WTC11 (cell line): ENCODE data around the gene PBX4. TPM values are rescaled to one million over a fixed set of nuclear protein-coding genes. Genes with fewer than 3 reads are reported as not detected.

Experiments
- ATAC-seq: fragments of 200-7000 bp; cut with Tn5 transposase; 2 replicates; pipeline ENCODE4 v1.10.0; 2021; ENCODE audit warnings: mild to moderate bottlenecking, moderate library complexity
- CTCF ChIA-PET: fragments of 300-600 bp; sonication (Branson Sonifier 250); formaldehyde crosslinking; loops from one replicate; lab custom pipeline; 2021; ENCODE audit warnings: antibody characterized with exemption; lab: Charles Lee
- POLR2A ChIA-PET: fragments of 350-600 bp; sonication (Branson Sonifier 250); formaldehyde crosslinking; loops from one replicate; lab custom pipeline; 2021; ENCODE audit warnings: antibody characterized with exemption; lab: Charles Lee
- DNase-seq: peaks from one replicate; pipeline ENCODE4 v3.0.0; 2021; ENCODE audit warnings: low spot score
- H3K27ac Mint-ChIP-seq: 2 replicates; pipeline ENCODE4 v1.8.0; 2021; ENCODE audit warnings: mixed read lengths
- H3K27me3 Mint-ChIP-seq: 2 replicates; pipeline ENCODE4 v1.8.0; 2021; ENCODE audit warnings: low read depth, mild to moderate bottlenecking, moderate library complexity, mixed read lengths
- H3K36me3 Mint-ChIP-seq: 2 replicates; pipeline ENCODE4 v1.8.0; 2021; ENCODE audit warnings: mixed read lengths
- H3K4me1 Mint-ChIP-seq: 2 replicates; pipeline ENCODE4 v1.8.0; 2022; ENCODE audit warnings: mixed read lengths
- H3K4me3 Mint-ChIP-seq: 2 replicates; pipeline ENCODE4 v1.8.0; 2021; ENCODE audit warnings: mild to moderate bottlenecking, moderate library complexity, mixed read lengths
- H3K9me3 Mint-ChIP-seq: 2 replicates; pipeline ENCODE4 v1.8.0; 2021; ENCODE audit warnings: mixed read lengths
- AR ChIP-seq: fragments of 250-450 bp; sonication (Bioruptor Pico); IDR thresholded peaks from 2 replicates; pipeline ENCODE4 v1.9.0; 2021; ENCODE audit warnings: mild to moderate bottlenecking
- CTCF ChIP-seq: fragments of 200-600 bp; IDR thresholded peaks from 2 replicates; pipeline ENCODE4 v1.8.0; 2022; ENCODE audit warnings: antibody characterized with exemption
- HMGA2 ChIP-seq: fragments of 250-450 bp; sonication (Bioruptor Pico); IDR thresholded peaks from 2 replicates; pipeline ENCODE4 v1.4.0; 2021; ENCODE audit warnings: mild to moderate bottlenecking, moderate library complexity
- JUN ChIP-seq: sonication (generic); formaldehyde crosslinking; IDR thresholded peaks from 2 replicates; pipeline ENCODE4 v1.8.0; 2023; ENCODE audit warnings: mild to moderate bottlenecking, missing genetic modification reagents
- PRDM15 ChIP-seq: sonication (generic); formaldehyde crosslinking; IDR thresholded peaks from 2 replicates; pipeline ENCODE4 v1.8.0; 2022; ENCODE audit warnings: missing genetic modification reagents
- PRRX2 ChIP-seq: fragments of 250-450 bp; sonication (Bioruptor Pico); IDR thresholded peaks from 2 replicates; pipeline ENCODE4 v1.8.0; 2021; ENCODE audit warnings: mild to moderate bottlenecking
- TEAD1 ChIP-seq: sonication (generic); formaldehyde crosslinking; IDR thresholded peaks from 2 replicates; pipeline ENCODE4 v1.8.0; 2022; ENCODE audit warnings: mild to moderate bottlenecking, missing genetic modification reagents
- total RNA-seq: library from RNA; stranded (reverse); gene quantifications from 3 replicates; pipeline ENCODE4 v1.2.3, GENCODE V29; 2021
- TF ChIP-seq, protein P1 (sequence below): fragments of 250-450 bp; sonication (Bioruptor Pico); IDR thresholded peaks from 2 replicates; pipeline ENCODE4 v2.1.2; 2022; ENCODE audit warnings: mild to moderate bottlenecking, moderate library complexity
- TF ChIP-seq, protein P2 (sequence below): sonication (generic); formaldehyde crosslinking; IDR thresholded peaks from 2 replicates; pipeline ENCODE4 v1.8.1; 2023; ENCODE audit warnings: mild to moderate bottlenecking, missing genetic modification reagents

The PBX4 gene
- total RNA-seq, 1 experiment from 2014 or later: 3.2 TPM

DNA sequence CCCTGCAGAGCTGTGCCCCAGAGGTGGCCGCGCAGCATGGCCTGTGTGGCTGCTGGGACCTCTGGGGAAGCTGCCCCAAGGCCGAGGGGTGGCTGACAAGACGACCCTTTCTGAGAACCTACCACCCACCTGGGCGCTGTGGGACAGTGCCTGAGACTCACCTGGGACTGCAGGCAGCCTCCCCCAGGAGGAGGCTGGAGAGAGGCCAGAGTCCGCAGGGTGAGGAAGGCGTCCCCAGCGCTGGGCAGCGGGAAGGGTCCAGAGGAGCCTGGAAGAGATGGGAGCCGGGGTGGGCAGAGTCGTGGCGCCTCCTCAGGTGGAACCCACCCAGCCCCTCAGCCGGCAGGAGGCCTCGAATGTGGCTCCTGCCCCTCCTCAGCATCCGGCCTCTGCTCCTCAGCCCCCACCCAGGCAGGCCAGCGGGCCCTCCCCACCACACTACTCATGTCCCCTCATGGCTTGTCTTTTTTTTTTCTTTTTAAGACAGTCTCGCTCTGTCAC lies 55.1 kb downstream of the PBX4 start:
- Mint-ChIP-seq H3K4me3 (no peak overlapping the region), H3K36me3 (peaks cover 5% of the 10 kb centered on the region), H3K4me1 (peaks cover 10% of the 10 kb centered on the region), H3K27ac (no peak overlapping the region), H3K9me3 (peaks cover 7% of the 10 kb centered on the region), H3K27me3 (no peaks in the 10 kb centered on the region)
- DNase-seq: no peak
- ChIA-PET POLR2A (no interaction called here), CTCF (interaction anchor here (0.6 to 3.5 kb wide), 3 partner anchors 9 to 409 kb away, joined by 3 to 18 read pairs (median 11); no protein-coding TSS in a partner anchor)
- no peak for ATAC-seq
- TF ChIP-seq, protein P1, sequence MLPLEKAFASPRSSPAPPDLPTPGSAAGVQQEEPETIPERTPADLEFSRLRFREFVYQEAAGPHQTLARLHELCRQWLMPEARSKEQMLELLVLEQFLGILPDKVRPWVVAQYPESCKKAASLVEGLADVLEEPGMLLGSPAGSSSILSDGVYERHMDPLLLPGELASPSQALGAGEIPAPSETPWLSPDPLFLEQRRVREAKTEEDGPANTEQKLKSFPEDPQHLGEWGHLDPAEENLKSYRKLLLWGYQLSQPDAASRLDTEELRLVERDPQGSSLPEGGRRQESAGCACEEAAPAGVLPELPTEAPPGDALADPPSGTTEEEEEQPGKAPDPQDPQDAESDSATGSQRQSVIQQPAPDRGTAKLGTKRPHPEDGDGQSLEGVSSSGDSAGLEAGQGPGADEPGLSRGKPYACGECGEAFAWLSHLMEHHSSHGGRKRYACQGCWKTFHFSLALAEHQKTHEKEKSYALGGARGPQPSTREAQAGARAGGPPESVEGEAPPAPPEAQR: no peak
- no peak for TF ChIP-seq CTCF
- TF ChIP-seq, all 79 proteins: peak for 0

- peaks cover 6% of the 10 kb centered on the region for H3K9me3 Mint-ChIP-seq
- peaks cover 10% of the 10 kb centered on the region for H3K4me1 Mint-ChIP-seq
- no peak overlapping the region for H3K4me3 Mint-ChIP-seq
- POLR2A ChIA-PET: no interaction called here
- H3K36me3 Mint-ChIP-seq: peaks cover 5% of the 10 kb centered on the region
- CTCF ChIA-PET: interaction anchor here (0.6 to 3.5 kb wide), 5 partner anchors 8 to 410 kb away, joined by 3 to 18 read pairs (median 11); no protein-coding TSS in a partner anchor
- peak; percentile 85 for ATAC-seq
- no peak overlapping the region for H3K27ac Mint-ChIP-seq
- DNase-seq: no peak
- no peaks in the 10 kb centered on the region for H3K27me3 Mint-ChIP-seq
- TF ChIP-seq TEAD1 (CRISPR knock-in tag) (no peak), HMGA2 (CRISPR knock-in tag) (no peak), PRDM15 (CRISPR knock-in tag) (no peak), PRRX2 (CRISPR knock-in tag) (no peak), JUN (CRISPR knock-in tag) (no peak), AR (CRISPR knock-in tag) (no peak)
- TF ChIP-seq, protein P1: no peak
- TF ChIP-seq, protein P2, sequence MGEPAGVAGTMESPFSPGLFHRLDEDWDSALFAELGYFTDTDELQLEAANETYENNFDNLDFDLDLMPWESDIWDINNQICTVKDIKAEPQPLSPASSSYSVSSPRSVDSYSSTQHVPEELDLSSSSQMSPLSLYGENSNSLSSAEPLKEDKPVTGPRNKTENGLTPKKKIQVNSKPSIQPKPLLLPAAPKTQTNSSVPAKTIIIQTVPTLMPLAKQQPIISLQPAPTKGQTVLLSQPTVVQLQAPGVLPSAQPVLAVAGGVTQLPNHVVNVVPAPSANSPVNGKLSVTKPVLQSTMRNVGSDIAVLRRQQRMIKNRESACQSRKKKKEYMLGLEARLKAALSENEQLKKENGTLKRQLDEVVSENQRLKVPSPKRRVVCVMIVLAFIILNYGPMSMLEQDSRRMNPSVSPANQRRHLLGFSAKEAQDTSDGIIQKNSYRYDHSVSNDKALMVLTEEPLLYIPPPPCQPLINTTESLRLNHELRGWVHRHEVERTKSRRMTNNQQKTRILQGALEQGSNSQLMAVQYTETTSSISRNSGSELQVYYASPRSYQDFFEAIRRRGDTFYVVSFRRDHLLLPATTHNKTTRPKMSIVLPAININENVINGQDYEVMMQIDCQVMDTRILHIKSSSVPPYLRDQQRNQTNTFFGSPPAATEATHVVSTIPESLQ (CRISPR knock-in tag): no peak
Observed at GRCh38 chr19:19562665-19563347, 55.7 kb downstream of the PBX4 start.
